Heart left ventricle (tissue), 16 donors: ENCODE results near the gene XRN2. TPM values are rescaled to one million over a fixed set of nuclear protein-coding genes. Genes with fewer than 3 reads are reported as not detected.

Experiments
- ATAC-seq, 4 donors: fragments of 200-7000 bp; cut with Tn5 transposase; one replicate each; pipeline ENCODE4 v1.9.1; 2020 to 2022; ENCODE audit warnings: moderate library complexity in 4 of 4, mild to moderate bottlenecking in 3 of 4, moderate number of reproducible peaks in 1 of 4
- DNase-seq, 5 donors: peaks; one replicate each; pipeline ENCODE4 v3.0.0-alpha.2; 2020
- H3K27ac ChIP-seq, 12 donors: fragments of 200-600 bp; sonication (generic) in 4 of 12; one replicate each; pipeline versions ENCODE4 v1.5.0 to v1.8.0; 2016 to 2022; ENCODE audit warnings: mild to moderate bottlenecking in 2 of 12
- H3K27me3 ChIP-seq, 9 donors: fragments of 200-600 bp; sonication (generic) in 2 of 9; one replicate each; pipeline versions ENCODE4 v1.5.1 to v1.8.0; 2016 to 2022; ENCODE audit warnings: mild to moderate bottlenecking in 3 of 9
- H3K36me3 ChIP-seq, 9 donors: fragments of 200-600 bp; sonication (generic) in 2 of 9; one replicate each; pipeline versions ENCODE4 v1.5.0 to v1.8.0; 2018 to 2022; ENCODE audit warnings: mild to moderate bottlenecking in 2 of 9
- H3K4me1 ChIP-seq, 12 donors: fragments of 200-600 bp; sonication (generic) in 4 of 12; one replicate each; pipeline versions ENCODE4 v1.5.0 to v1.8.0; 2016 to 2022; ENCODE audit warnings: mild to moderate bottlenecking in 3 of 12
- H3K4me3 ChIP-seq, 12 donors: fragments of 200-600 bp; sonication (generic) in 4 of 12; one replicate each; pipeline versions ENCODE4 v1.5.0 to v1.8.0; 2017 to 2022; ENCODE audit warnings: mild to moderate bottlenecking in 9 of 12, moderate library complexity in 4 of 12
- H3K9me3 ChIP-seq, 12 donors: fragments of 200-600 bp; sonication (generic) in 4 of 12; one replicate each; pipeline versions ENCODE4 v1.5.0 to v1.8.0; 2016 to 2022; ENCODE audit warnings: mild to moderate bottlenecking in 1 of 12
- POLR2A ChIP-seq, 2 donors: fragments of 450-650 bp; IDR thresholded peaks; one replicate each; pipeline ENCODE4 v1.6.1; 2017; ENCODE audit warnings: antibody characterized with exemption in 2 of 2, mild to moderate bottlenecking in 2 of 2, moderate library complexity in 2 of 2
- WGBS, 4 donors: extraction: QIAGEN DNeasy Blood & Tissue Kit in 2 of 4; methylation state at CpG; one replicate each; pipeline versions ENCODE4 v1.1.5 to v1.1.7; 2013 to 2018; 5-methylcytosine and 5-hydroxymethylcytosine counted together
- intact Hi-C, 10 donors: fragments of 100-400 bp; cut with DNase I; formaldehyde crosslinking; loops; one replicate each; pipeline versions ENCODE4 v1.11.1 to v1.14.2; 2022
- polyA plus RNA-seq, 2 donors: library from polyadenylated mRNA; stranded (reverse); fragments of 200-250 nt; gene quantifications; one replicate each; pipeline ENCODE4 v1.2.3, GENCODE V29; 2013
- total RNA-seq, 9 donors: library from RNA; depleted of rRNA in 2 of 9; stranded (reverse); fragments of >200 nt in 2 of 9; fragmentation: NEBNext Ultra II Directional in 3 of 9; extraction: Animal tissue kit (Norgen Biotek cat#: 25700) in 3 of 9; gene quantifications; one replicate each; pipeline versions ENCODE4 v1.1.0 to v1.2.4, GENCODE V29; 2016 to 2023
- TF ChIP-seq, protein P1 (sequence below), 12 donors: fragments of 200-600 bp; sonication (generic) in 4 of 12; IDR thresholded peaks; one replicate each; pipeline versions ENCODE4 v1.5.0 to v1.8.0; 2018 to 2022; ENCODE audit warnings: antibody characterized with exemption in 12 of 12, mild to moderate bottlenecking in 5 of 12
- donor health status: ischemic (EF 13 %, LVEDD 7.1; RV severe dilation, severe dysfunction).
- donor health status: healthy with polysubstance abuse.
- donor health status: DM: no; HTN: yes; CAD: no.
- donor health status: DM: no; HTN: no; CAD: no.
- donor health status: ischemic (EF 25% LVEDD 6.9; RV normal size, moderate dysfunction).
- donor health status: ischemic (EF 25% LVEDD 5.7; RV mildly dilated, moderate dysfunction).
- donor health status: healthy.
- donor health status: DM: yes; HTN: yes; CAD: no.
- donor health status: ischemic (EF 35%, LVEDD 5.7; RV mildly dilated, moderate dysfunction).
- donor health status: nonischemic (EF 11% LVEDD 7.7; RV severe dilation, severe dysfunction).
- donor health status: DM: yes; HTN: yes; CAD: no.
- donor health status: PGD.
- donor health status: ischemic (EF 29% LVEDD 5.4; RV normal size, mild dysfunction).
- donor health status: nonischemic (EF 23%, LVEDD 6.1; RV moderate dilation, normal function).

Gene XRN2
- total and polyA plus RNA-seq, 11 donors: 6.2 to 48.3 (median 33.2) TPM

DNA sequence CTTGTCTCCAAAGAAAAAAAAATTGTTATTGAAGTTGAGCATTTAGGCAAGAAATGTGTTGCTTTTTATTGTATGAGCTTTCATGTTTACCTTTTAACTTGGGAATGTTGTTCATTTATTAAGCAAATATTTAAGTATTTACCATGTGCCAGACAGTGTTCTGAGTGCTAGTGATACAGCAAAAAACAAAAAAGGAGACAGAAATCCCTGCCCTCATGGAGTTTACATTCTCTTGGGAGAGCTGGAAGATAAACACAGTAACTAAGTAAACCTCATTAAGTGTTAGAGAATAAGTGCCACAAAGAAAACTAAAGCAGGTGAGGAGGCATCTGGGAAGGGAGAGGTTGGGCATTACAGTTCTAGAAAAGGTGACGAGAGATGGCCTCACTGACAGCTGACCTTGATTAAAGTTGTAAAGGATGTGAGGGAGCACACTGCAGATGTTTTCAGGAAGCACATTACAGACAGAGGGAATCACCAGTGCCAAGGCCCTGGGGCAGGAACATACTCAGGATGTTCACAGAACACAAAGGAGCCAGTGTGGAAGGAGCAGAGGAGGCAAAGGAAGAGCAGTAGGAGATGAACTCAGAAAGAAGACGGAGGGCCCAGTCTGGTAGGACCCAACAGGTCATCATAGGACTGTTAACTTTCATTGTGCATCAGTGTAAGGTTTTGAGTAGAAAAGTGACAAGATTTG, 33.5 kb downstream of the XRN2 start:
- intact Hi-C loops: no loop called here
- DNase-seq (no peak), ATAC-seq (no peak)
- Histone ChIP-seq H3K27me3 (no peaks in the 10 kb centered on the region), H3K9me3 (no peaks in the 10 kb centered on the region), H3K36me3 (peaks cover 0 to 100% (median 91%) of the 10 kb centered on the region in 9 donors), H3K27ac (no peak overlapping the region), H3K4me1 (no peaks in the 10 kb centered on the region), H3K4me3 (no peak overlapping the region)
- WGBS, 4 donors: 90 to 100% (median 95%) methylated on average over 2 of the region's 2 CpGs
- TF ChIP-seq, protein P1, sequence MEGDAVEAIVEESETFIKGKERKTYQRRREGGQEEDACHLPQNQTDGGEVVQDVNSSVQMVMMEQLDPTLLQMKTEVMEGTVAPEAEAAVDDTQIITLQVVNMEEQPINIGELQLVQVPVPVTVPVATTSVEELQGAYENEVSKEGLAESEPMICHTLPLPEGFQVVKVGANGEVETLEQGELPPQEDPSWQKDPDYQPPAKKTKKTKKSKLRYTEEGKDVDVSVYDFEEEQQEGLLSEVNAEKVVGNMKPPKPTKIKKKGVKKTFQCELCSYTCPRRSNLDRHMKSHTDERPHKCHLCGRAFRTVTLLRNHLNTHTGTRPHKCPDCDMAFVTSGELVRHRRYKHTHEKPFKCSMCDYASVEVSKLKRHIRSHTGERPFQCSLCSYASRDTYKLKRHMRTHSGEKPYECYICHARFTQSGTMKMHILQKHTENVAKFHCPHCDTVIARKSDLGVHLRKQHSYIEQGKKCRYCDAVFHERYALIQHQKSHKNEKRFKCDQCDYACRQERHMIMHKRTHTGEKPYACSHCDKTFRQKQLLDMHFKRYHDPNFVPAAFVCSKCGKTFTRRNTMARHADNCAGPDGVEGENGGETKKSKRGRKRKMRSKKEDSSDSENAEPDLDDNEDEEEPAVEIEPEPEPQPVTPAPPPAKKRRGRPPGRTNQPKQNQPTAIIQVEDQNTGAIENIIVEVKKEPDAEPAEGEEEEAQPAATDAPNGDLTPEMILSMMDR (IDR thresholded peaks at IDR 0.05): no peak

DNA sequence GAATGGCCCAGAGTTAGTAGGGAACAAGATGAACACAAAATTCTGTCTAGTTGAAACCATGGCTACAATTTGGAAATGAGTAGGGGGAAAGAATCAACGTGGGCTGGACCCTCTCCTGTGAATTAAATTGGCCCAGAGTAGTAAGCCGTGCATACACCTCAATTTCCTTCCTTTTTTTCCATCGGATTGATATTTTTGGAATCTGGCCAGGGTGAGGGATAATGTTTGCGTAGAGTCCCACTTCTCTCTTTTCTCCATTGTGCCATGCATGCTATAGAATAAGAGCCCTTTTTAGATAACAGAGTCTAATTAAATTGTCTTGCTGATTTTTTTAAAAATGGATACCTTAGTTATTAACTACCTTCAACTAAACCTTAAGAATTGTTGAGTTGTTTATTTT, 35.2 kb downstream of the XRN2 start:
- ATAC-seq (no peak), DNase-seq (no peak)
- 57 to 75% (median 68%) methylated on average over 4 of the region's 4 CpGs for WGBS, 4 donors
- H3K9me3 ChIP-seq: no peaks in the 10 kb centered on the region
- TF ChIP-seq, protein P1 (IDR thresholded peaks at IDR 0.05): no peak
- no peak for TF ChIP-seq POLR2A (IDR thresholded peaks at IDR 0.05)
- H3K27ac ChIP-seq: no peak overlapping the region
- no peaks in the 10 kb centered on the region for H3K4me1 ChIP-seq
- H3K4me3 ChIP-seq: no peak overlapping the region
- intact Hi-C loops: no loop called here
- H3K27me3 ChIP-seq: no peaks in the 10 kb centered on the region
- H3K36me3 ChIP-seq: peaks cover 0 to 98% (median 84%) of the 10 kb centered on the region in 9 donors

DNA sequence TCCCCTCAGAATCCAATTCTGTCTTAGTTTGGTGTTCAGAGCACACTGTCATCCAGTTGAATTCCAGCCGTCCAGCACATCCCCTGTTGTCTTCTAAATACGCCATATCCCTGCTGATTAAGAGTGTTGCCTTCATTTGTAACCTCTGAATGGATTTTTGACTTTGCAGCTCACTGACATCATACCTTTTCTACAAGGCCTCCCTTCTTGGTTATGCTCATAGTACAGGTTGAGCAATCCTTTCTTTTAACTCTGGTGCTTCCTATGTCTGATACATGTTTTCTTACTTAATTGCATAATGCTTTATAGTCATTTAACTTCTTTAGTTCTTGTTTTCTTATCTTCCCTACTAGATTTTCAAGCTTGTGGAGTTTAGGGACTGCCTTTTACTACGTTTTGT, 36.4 kb downstream of the XRN2 start:
- intact Hi-C loops: no loop called here
- TF ChIP-seq POLR2A (IDR thresholded peaks at IDR 0.05): no peak
- TF ChIP-seq, protein P1 (IDR thresholded peaks at IDR 0.05): no peak
- WGBS, 4 donors: 91 to 96% (median 94%) methylated on average over 3 of the region's 3 CpGs

DNA sequence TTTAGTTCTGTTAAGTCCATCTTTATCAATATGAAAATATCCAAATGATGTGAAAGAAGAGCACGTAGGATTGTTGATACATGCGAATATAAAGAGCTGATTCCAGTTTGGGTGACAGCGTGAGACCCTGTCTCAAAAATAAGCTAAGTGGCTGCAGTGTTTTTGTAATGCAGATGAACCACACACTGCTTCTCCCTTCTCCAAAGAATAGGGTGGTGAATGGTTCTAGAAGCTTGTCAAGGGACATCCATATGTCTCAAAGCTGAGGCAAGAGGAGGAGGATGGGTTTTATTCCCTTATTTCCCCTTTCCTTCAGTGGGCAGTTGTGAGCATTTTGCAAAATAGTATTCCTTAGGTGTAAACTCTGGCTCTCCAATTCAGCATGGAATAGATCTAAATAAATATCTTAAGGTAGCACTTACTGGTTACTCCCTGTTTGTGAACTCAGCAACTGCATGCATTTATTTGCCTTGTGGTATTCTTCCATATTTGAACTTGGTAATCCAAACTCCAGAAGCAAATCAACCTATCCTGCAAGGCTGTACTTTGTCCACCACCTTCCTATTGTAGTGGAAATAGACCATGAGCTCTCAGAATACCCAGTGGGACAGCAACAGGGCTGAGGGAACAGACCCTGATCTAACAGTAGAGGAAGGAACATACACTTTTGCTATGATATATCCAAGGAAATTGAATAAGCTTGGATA, 38.0 kb downstream of the XRN2 start:
- Histone ChIP-seq H3K4me3 (no peak overlapping the region), H3K36me3 (peaks cover 0 to 98% (median 81%) of the 10 kb centered on the region in 9 donors), H3K27ac (no peak overlapping the region), H3K9me3 (no peaks in the 10 kb centered on the region), H3K4me1 (no peaks in the 10 kb centered on the region), H3K27me3 (no peaks in the 10 kb centered on the region)
- WGBS, 4 donors: 86 to 95% (median 94%) methylated on average over 3 of the region's 3 CpGs
- DNase-seq (no peak), ATAC-seq (no peak)
- TF ChIP-seq, protein P1 (IDR thresholded peaks at IDR 0.05): no peak
- intact Hi-C loops: no loop called here

More for the DNA sequence above, 36.4 kb downstream of the XRN2 start:
- no peak for ATAC-seq
- H3K4me1 ChIP-seq: no peaks in the 10 kb centered on the region
- H3K27me3 ChIP-seq: no peaks in the 10 kb centered on the region
- H3K9me3 ChIP-seq: no peaks in the 10 kb centered on the region
- H3K4me3 ChIP-seq: no peak overlapping the region
- H3K27ac ChIP-seq: no peak overlapping the region
- H3K36me3 ChIP-seq: peaks cover 0 to 98% (median 83%) of the 10 kb centered on the region in 9 donors
- no peak for DNase-seq
